SK-N-SH treated with all-trans-retinoic acid at 6 μM for 48 hours (cell line): Measurements from ENCODE around the gene CLDN24.
"Not testable (repeated sequence)": the region's sequence is repeated elsewhere in the genome, so short reads cannot be mapped to it uniquely, and the experiment has no call there.

ENCODE experiments used
- ATAC-seq: fragments of 200-7000 bp; cut with Tn5 transposase; 3 replicates; pipeline ENCODE4 v1.9.1; 2020; ENCODE audit warnings: mild to moderate bottlenecking, moderate library complexity
- BACH2 ChIP-seq: fragments of 250-450 bp; sonication (Bioruptor Pico); IDR thresholded peaks from 2 replicates; pipeline ENCODE4 v1.9.0; 2021; ENCODE audit warnings: mild to moderate bottlenecking, borderline replicate concordance
- CSDC2 ChIP-seq: fragments of 250-450 bp; sonication (Bioruptor Pico); IDR thresholded peaks from 2 replicates; pipeline ENCODE4 v1.5.0; 2020; ENCODE audit warnings: mild to moderate bottlenecking, moderate library complexity
- CSRNP3 ChIP-seq: fragments of 250-450 bp; sonication (Bioruptor Pico); IDR thresholded peaks from 2 replicates; pipeline ENCODE4 v1.5.1; 2021; ENCODE audit warnings: mild to moderate bottlenecking, moderate library complexity
- ESRRG ChIP-seq: fragments of 250-450 bp; sonication (Bioruptor Pico); IDR thresholded peaks from 2 replicates; pipeline ENCODE4 v1.6.1; 2021; ENCODE audit warnings: mild to moderate bottlenecking
- GLIS3 ChIP-seq: fragments of 250-450 bp; sonication (Bioruptor Pico); IDR thresholded peaks from 2 replicates; pipeline ENCODE4 v1.5.0; 2020; ENCODE audit warnings: mild to moderate bottlenecking, moderate library complexity
- ISL1 ChIP-seq: fragments of 250-450 bp; sonication (Bioruptor Pico); IDR thresholded peaks from 2 replicates; pipeline ENCODE4 v2.1.2; 2022; ENCODE audit warnings: mild to moderate bottlenecking, moderate library complexity
- OSR1 ChIP-seq: fragments of 250-450 bp; sonication (Bioruptor Pico); IDR thresholded peaks from 2 replicates; pipeline ENCODE4 v1.8.0; 2022; ENCODE audit warnings: moderate library complexity, mild to moderate bottlenecking, inconsistent platforms
- PPARA ChIP-seq: fragments of 250-450 bp; sonication (Bioruptor Pico); IDR thresholded peaks from 2 replicates; pipeline ENCODE4 v1.5.0; 2020; ENCODE audit warnings: mild to moderate bottlenecking, borderline replicate concordance
- TCF4 ChIP-seq: fragments of 250-450 bp; sonication (Bioruptor Pico); IDR thresholded peaks from 2 replicates; pipeline ENCODE4 v1.8.0; 2021; ENCODE audit warnings: mild to moderate bottlenecking, moderate library complexity, borderline replicate concordance
- TOX ChIP-seq: fragments of 250-450 bp; sonication (Bioruptor Pico); IDR thresholded peaks from 2 replicates; pipeline ENCODE4 v1.8.0; 2021; ENCODE audit warnings: mild to moderate bottlenecking, moderate library complexity, borderline replicate concordance
- TSHZ2 ChIP-seq: fragments of 250-450 bp; sonication (Bioruptor Pico); IDR thresholded peaks from 2 replicates; pipeline ENCODE4 v1.5.0; 2020; ENCODE audit warnings: mild to moderate bottlenecking, moderate library complexity
- ZC3H10 ChIP-seq: fragments of 250-450 bp; sonication (Bioruptor Pico); IDR thresholded peaks from 2 replicates; pipeline ENCODE4 v1.5.1; 2021; ENCODE audit warnings: mild to moderate bottlenecking, moderate library complexity
- ZFP3 ChIP-seq: fragments of 250-450 bp; sonication (Bioruptor Pico); IDR thresholded peaks from 2 replicates; pipeline ENCODE4 v1.5.0; 2020; ENCODE audit warnings: mild to moderate bottlenecking, moderate library complexity
- ZFP30 ChIP-seq: fragments of 450-650 bp; formaldehyde crosslinking; IDR thresholded peaks from 2 replicates; pipeline ENCODE4 v1.5.0; 2022; ENCODE audit warnings: mild to moderate bottlenecking, moderate library complexity
- ZNF565 ChIP-seq: fragments of 450-650 bp; formaldehyde crosslinking; conservative IDR thresholded peaks from 2 replicates; pipeline ENCODE4 v1.5.0; 2020; ENCODE audit warnings: low read depth, mild to moderate bottlenecking, moderate library complexity
- ZNF70 ChIP-seq: fragments of 450-650 bp; formaldehyde crosslinking; IDR thresholded peaks from 2 replicates; pipeline ENCODE4 v1.5.0; 2020; ENCODE audit warnings: mild to moderate bottlenecking, moderate library complexity
- ZNF8 ChIP-seq: fragments of 450-650 bp; formaldehyde crosslinking; IDR thresholded peaks from 2 replicates; pipeline ENCODE4 v1.5.0; 2020; ENCODE audit warnings: mild to moderate bottlenecking, moderate library complexity
- TF ChIP-seq, protein P1 (sequence below): fragments of 250-450 bp; sonication (Bioruptor Pico); IDR thresholded peaks from 2 replicates; pipeline ENCODE4 v1.8.0; 2021; ENCODE audit warnings: low read depth, mild to moderate bottlenecking, moderate library complexity, borderline replicate concordance

The CLDN24 gene

GRCh38 chr4:183324619-183325018 lies 2.4 kb upstream of the CLDN24 start:
- TF ChIP-seq, protein P1, sequence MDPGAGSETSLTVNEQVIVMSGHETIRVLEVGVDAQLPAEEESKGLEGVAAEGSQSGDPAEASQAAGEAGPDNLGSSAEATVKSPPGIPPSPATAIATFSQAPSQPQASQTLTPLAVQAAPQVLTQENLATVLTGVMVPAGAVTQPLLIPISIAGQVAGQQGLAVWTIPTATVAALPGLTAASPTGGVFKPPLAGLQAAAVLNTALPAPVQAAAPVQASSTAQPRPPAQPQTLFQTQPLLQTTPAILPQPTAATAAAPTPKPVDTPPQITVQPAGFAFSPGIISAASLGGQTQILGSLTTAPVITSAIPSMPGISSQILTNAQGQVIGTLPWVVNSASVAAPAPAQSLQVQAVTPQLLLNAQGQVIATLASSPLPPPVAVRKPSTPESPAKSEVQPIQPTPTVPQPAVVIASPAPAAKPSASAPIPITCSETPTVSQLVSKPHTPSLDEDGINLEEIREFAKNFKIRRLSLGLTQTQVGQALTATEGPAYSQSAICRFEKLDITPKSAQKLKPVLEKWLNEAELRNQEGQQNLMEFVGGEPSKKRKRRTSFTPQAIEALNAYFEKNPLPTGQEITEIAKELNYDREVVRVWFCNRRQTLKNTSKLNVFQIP (CRISPR knock-in tag): no peak
- TF ChIP-seq CSRNP3 (CRISPR knock-in tag) (no peak), ZC3H10 (no peak), ZNF70 (no peak), GLIS3 (no peak), CSDC2 (CRISPR knock-in tag) (no peak), TSHZ2 (CRISPR knock-in tag) (no peak), OSR1 (no peak), ISL1 (CRISPR knock-in tag) (no peak), ZNF565 (no peak), ESRRG (CRISPR knock-in tag) (no peak), TCF4 (CRISPR knock-in tag) (no peak), ZFP3 (no peak), PPARA (CRISPR knock-in tag) (no peak)
- no peak for ATAC-seq

GRCh38 chr4:183324056-183324455 lies 1.8 kb upstream of the CLDN24 start:
- not testable (repeated sequence) for ATAC-seq

DNA sequence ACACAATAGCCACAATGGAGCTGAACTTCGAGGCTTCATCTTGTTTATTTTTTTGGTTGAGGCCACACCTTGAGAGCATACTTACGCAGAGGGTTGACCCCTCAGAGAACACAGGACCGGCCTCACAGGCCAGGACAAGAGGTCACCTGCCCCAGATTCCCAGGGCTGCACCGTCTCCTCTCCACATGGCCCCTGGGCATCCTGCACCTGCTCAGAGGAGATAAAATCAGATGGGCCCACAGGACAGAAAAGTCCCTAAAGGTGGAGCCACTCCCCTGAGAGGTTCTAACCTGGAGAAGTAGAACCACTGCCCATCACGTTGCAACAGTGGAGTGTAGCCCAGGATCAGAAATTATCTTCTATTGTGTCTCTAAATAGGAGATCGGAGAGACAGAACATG lies 1.1 kb upstream of the CLDN24 start:
- no peak for ATAC-seq
- TF ChIP-seq TOX (no peak), ESRRG (CRISPR knock-in tag) (no peak)

GRCh38 chr4:183321516-183321915 lies 710 bp downstream of the CLDN24 start:
- no peak for TF ChIP-seq BACH2 (CRISPR knock-in tag)
- no peak for TF ChIP-seq TCF4 (CRISPR knock-in tag)
- TF ChIP-seq OSR1: no peak
- no peak for TF ChIP-seq ZFP3
- no peak for TF ChIP-seq ESRRG (CRISPR knock-in tag)
- TF ChIP-seq TSHZ2 (CRISPR knock-in tag): no peak
- TF ChIP-seq CSRNP3 (CRISPR knock-in tag): no peak
- no peak for TF ChIP-seq ZFP30 (CRISPR knock-in tag)
- ATAC-seq: no peak

DNA sequence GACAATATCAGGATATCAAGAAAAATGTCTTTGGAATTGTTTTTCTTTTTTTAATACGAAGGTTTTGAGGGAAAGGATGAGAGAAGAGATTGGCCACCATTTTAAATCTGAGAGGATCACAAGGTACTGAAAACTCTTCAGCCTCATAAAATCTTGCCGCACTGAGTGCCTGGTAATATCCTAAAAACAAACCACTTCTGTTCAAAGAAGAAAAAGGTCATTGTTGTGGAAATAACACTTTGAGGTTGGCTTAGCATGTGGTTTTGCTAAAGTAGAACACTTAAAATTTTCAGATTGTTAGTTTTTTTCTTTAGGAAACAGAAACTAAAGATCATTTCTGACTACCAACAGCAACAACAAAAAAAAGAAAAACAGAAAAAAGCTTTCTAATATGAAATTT lies 1.1 kb downstream of the CLDN24 start:
- ATAC-seq: no peak
- TF ChIP-seq CSRNP3 (CRISPR knock-in tag) (no peak), TOX (no peak), ZNF565 (no peak), TCF4 (CRISPR knock-in tag) (no peak), ZNF70 (no peak), CSDC2 (CRISPR knock-in tag) (no peak), TSHZ2 (CRISPR knock-in tag) (no peak), ESRRG (CRISPR knock-in tag) (no peak), BACH2 (CRISPR knock-in tag) (no peak), PPARA (CRISPR knock-in tag) (no peak), ISL1 (CRISPR knock-in tag) (no peak), ZC3H10 (no peak), ZFP3 (no peak), ZNF8 (CRISPR knock-in tag) (no peak)
